Thyroid gland (tissue), 4 donors: ENCODE measurements around the gene TNIK.

Source experiments
- CTCF ChIP-seq, 6 experiments: fragments of 200-600 bp in 3 of 6; fragments of 450-650 bp in 3 of 6; sonication (generic) in 3 of 6; IDR thresholded peaks; one replicate each; pipeline ENCODE4 v1.5.1; 2016 to 2019; ENCODE audit warnings: antibody characterized with exemption in 6 of 6, mild to moderate bottlenecking in 2 of 6, inconsistent platforms in 1 of 6, moderate library complexity in 1 of 6
- POLR2A ChIP-seq, 2 donors: fragments of 450-650 bp; IDR thresholded peaks; one replicate each; pipeline ENCODE4 v1.6.1; 2017; ENCODE audit warnings: antibody characterized with exemption in 2 of 2, mild to moderate bottlenecking in 2 of 2, moderate library complexity in 1 of 2

DNA sequence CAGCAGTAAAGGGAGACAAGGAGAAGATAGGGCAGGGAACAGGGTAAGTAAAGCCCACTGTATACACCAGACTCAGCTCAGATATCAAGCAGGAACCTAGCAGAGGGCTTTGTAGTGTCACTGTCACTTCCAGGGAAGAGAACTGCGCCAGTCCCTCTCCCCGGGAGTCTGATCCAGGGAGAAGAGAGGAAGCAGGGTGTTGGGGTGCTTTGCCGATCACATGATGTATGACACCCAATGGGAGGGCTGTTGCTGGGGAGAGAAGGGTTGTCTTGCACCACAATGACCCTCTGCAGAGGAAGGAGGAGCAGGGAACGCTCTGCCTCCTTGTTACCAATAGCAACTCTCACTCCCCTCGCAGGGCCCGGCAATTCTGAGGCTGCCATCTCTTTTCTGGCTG is 286.5 kb downstream of the TNIK start:
- TF ChIP-seq POLR2A (IDR thresholded peaks at IDR 0.05), result no peak
- no peak for TF ChIP-seq CTCF (IDR thresholded peaks at IDR 0.05)
